DOHH2 (cell line): Measurements from ENCODE around the gene INSR.

ENCODE experiments used
- H3F3A ChIP-seq: fragments of 200-600 bp; sonication (generic), shearing (Covaris generic); 2 replicates; pipeline ENCODE4 v1.6.0; 2016; ENCODE audit warnings: antibody characterized with exemption, mild to moderate bottlenecking; ENCODE audit not compliant: control insufficient read depth, insufficient read depth
- H3K27ac ChIP-seq: fragments of 200-600 bp; sonication (generic); 2 replicates; pipeline ENCODE4 v1.5.1; 2014; ENCODE audit warnings: low read depth, mild to moderate bottlenecking, low read length, moderate library complexity
- H3K27me3 ChIP-seq: fragments of 200-600 bp; sonication (generic); 2 replicates; pipeline ENCODE4 v1.6.1; 2014; ENCODE audit warnings: mild to moderate bottlenecking, low read length, mixed read lengths; ENCODE audit not compliant: control insufficient read depth
- H3K36me3 ChIP-seq: fragments of 200-600 bp; sonication (generic); 2 replicates; pipeline ENCODE4 v1.6.1; 2014; ENCODE audit warnings: mild to moderate bottlenecking, low read length, moderate library complexity, mixed read lengths; ENCODE audit not compliant: control insufficient read depth
- H3K4me1 ChIP-seq: fragments of 200-600 bp; sonication (generic); 2 replicates; pipeline ENCODE4 v1.6.1; 2014; ENCODE audit warnings: mild to moderate bottlenecking, low read length, mixed read lengths; ENCODE audit not compliant: control insufficient read depth
- H3K4me2 ChIP-seq: fragments of 200-600 bp; sonication (generic); 2 replicates; pipeline ENCODE4 v1.6.0; 2014; ENCODE audit warnings: mild to moderate bottlenecking, low read length, moderate library complexity
- H3K4me3 ChIP-seq: fragments of 200-600 bp; sonication (generic); 2 replicates; pipeline ENCODE4 v1.5.1; 2014; ENCODE audit warnings: mild to moderate bottlenecking, low read length, mixed read lengths
- H3K79me2 ChIP-seq: fragments of 200-600 bp; sonication (generic); 2 replicates; pipeline ENCODE4 v1.6.1; 2014; ENCODE audit warnings: mild to moderate bottlenecking, low read length, mixed read lengths; ENCODE audit not compliant: control insufficient read depth
- H3K9me2 ChIP-seq: fragments of 200-600 bp; sonication (generic); replicated peaks from 2 replicates; pipeline ENCODE4 v1.6.1; 2014; ENCODE audit warnings: mild to moderate bottlenecking, low read length, mixed read lengths; ENCODE audit not compliant: control insufficient read depth
- H3K9me3 ChIP-seq: fragments of 200-600 bp; sonication (generic); 2 replicates; pipeline ENCODE4 v1.6.1; 2014; ENCODE audit warnings: antibody characterized with exemption, low read length, mixed read lengths; ENCODE audit not compliant: control insufficient read depth, insufficient read depth
- H4K20me1 ChIP-seq: fragments of 200-600 bp; sonication (generic); 2 replicates; pipeline ENCODE4 v1.6.0; 2014; ENCODE audit warnings: low read depth, mild to moderate bottlenecking, antibody characterized with exemption, low read length, moderate library complexity; ENCODE audit not compliant: control insufficient read depth, insufficient read depth
- CTCF ChIP-seq: fragments of 200-600 bp; sonication (generic); IDR thresholded peaks from one replicate; pipeline ENCODE4 v1.5.1; 2014; ENCODE audit warnings: antibody characterized with exemption, mild to moderate bottlenecking, low read depth, low read length; ENCODE audit not compliant: poor library complexity, severe bottlenecking
- EZH2phosphoT487 ChIP-seq: fragments of 200-600 bp; sonication (generic); IDR thresholded peaks from 2 replicates; pipeline ENCODE4 v1.6.1; 2017; ENCODE audit warnings: borderline replicate concordance, mild to moderate bottlenecking, antibody characterized with exemption, low read length, moderate library complexity, mixed read lengths

The INSR gene

GRCh38 chr19:7120499-7120898, 173.7 kb downstream of the INSR start:
- Histone ChIP-seq H3K4me1 (no peaks in the 10 kb centered on the region), H3K4me3 (no peak overlapping the region), H3K27ac (no peak overlapping the region), H3K79me2 (no peaks in the 10 kb centered on the region), H3K9me3 (no peaks in the 10 kb centered on the region), H3K4me2 (no peak overlapping the region), H4K20me1 (no peaks in the 10 kb centered on the region), H3K27me3 (no peaks in the 10 kb centered on the region), H3K9me2 (no peaks in the 10 kb centered on the region), H3F3A (no peaks in the 10 kb centered on the region), H3K36me3 (no peaks in the 10 kb centered on the region)
- no peak for TF ChIP-seq EZH2phosphoT487
- no peak for TF ChIP-seq CTCF

- Histone ChIP-seq H3K9me2 (no peaks in the 10 kb centered on the region), H3F3A (no peaks in the 10 kb centered on the region), H3K9me3 (no peaks in the 10 kb centered on the region), H4K20me1 (no peaks in the 10 kb centered on the region), H3K27me3 (no peaks in the 10 kb centered on the region; the same call in 1 of the 2 replicates), H3K4me1 (no peaks in the 10 kb centered on the region), H3K27ac (no peak overlapping the region), H3K4me3 (no peak overlapping the region), H3K79me2 (no peaks in the 10 kb centered on the region), H3K36me3 (no peaks in the 10 kb centered on the region), H3K4me2 (no peak overlapping the region)
- no peak for TF ChIP-seq EZH2phosphoT487
- no peak for TF ChIP-seq CTCF
Observed at GRCh38 chr19:7119582-7119981, 174.6 kb downstream of the INSR start.

GRCh38 chr19:7117248-7117647, 177.0 kb downstream of the INSR start:
- no peak overlapping the region for H3K27ac ChIP-seq
- H3K9me2 ChIP-seq = no peaks in the 10 kb centered on the region
- no peaks in the 10 kb centered on the region for H3F3A ChIP-seq
- no peak overlapping the region for H3K4me2 ChIP-seq
- no peaks in the 10 kb centered on the region for H3K36me3 ChIP-seq
- H3K27me3 ChIP-seq = peaks cover 3% of the 10 kb centered on the region
- no peaks in the 10 kb centered on the region for H3K79me2 ChIP-seq
- no peak overlapping the region for H3K4me3 ChIP-seq
- no peaks in the 10 kb centered on the region for H3K9me3 ChIP-seq
- TF ChIP-seq CTCF (no peak), EZH2phosphoT487 (no peak)
- no peaks in the 10 kb centered on the region for H3K4me1 ChIP-seq
- no peaks in the 10 kb centered on the region for H4K20me1 ChIP-seq

GRCh38 chr19:7115721-7116120, 178.5 kb downstream of the INSR start:
- Histone ChIP-seq H4K20me1 (no peaks in the 10 kb centered on the region), H3K9me2 (no peaks in the 10 kb centered on the region), H3K79me2 (no peaks in the 10 kb centered on the region), H3K27me3 (peaks cover 3% of the 10 kb centered on the region), H3K4me3 (no peak overlapping the region), H3K27ac (no peak overlapping the region), H3F3A (no peaks in the 10 kb centered on the region), H3K4me1 (no peaks in the 10 kb centered on the region), H3K4me2 (no peak overlapping the region), H3K9me3 (no peaks in the 10 kb centered on the region), H3K36me3 (no peaks in the 10 kb centered on the region)
- TF ChIP-seq EZH2phosphoT487 (no peak), CTCF (no peak)
